ENCODE results near the gene C5orf58. TPM values are rescaled to one million over a fixed set of nuclear protein-coding genes. Genes with fewer than 3 reads are reported as not detected.

The C5orf58 gene, protein sequence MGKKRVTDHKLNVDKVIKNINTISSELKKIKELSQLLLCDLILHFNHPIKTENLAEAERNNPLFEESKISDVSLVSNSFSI
- not detected for total RNA-seq

GRCh38 chr5:170232786-170233185 lies at the start of gene C5orf58:
C5orf58 (plus strand) TSS chr5:170232985; CDS start chr5:170234977, 1,992 bp downstream.

Other genes starting within 250 kb of the C5orf58 start
- not detected for gene FOXI1, start 127.1 kb upstream of the C5orf58 start, total RNA-seq
- gene LCP2, start 64.8 kb downstream of the C5orf58 start, total RNA-seq, result 2.5 TPM
- gene KCNMB1, start 156.4 kb downstream of the C5orf58 start, total RNA-seq, result 0.23 TPM